ENCODE data around the gene KDM5A. TPM values are rescaled to one million over a fixed set of nuclear protein-coding genes. Genes with fewer than 3 reads are reported as not detected.

Gene KDM5A
- total and polyA plus RNA-seq, 10 of the 15 experiments (the other 5 are each of a cell fraction or from before 2014, with no cell fraction given), result 9.0 to 59.9 (median 27.7) TPM

DNA sequence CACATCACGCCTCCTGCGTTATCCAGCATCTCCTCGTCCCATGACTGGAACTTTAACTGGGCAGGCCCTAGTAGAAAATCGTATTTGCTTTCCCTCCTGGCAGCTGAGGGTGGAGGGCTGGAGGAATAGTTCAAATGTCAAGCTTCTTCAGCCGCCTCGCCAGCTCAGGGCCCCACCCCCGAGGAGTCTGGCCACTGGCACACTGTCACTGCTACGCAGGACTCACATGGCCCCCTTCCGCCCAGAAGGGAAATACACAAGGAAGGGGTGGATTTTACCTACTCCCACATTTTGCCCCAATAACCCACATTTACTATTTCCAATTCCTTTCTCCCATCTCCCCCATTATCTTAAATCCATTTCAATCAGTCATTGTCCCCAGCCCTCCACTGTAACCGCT lies 135.1 kb downstream of the KDM5A start (continued):
- TF ChIP-seq, protein P1, sequence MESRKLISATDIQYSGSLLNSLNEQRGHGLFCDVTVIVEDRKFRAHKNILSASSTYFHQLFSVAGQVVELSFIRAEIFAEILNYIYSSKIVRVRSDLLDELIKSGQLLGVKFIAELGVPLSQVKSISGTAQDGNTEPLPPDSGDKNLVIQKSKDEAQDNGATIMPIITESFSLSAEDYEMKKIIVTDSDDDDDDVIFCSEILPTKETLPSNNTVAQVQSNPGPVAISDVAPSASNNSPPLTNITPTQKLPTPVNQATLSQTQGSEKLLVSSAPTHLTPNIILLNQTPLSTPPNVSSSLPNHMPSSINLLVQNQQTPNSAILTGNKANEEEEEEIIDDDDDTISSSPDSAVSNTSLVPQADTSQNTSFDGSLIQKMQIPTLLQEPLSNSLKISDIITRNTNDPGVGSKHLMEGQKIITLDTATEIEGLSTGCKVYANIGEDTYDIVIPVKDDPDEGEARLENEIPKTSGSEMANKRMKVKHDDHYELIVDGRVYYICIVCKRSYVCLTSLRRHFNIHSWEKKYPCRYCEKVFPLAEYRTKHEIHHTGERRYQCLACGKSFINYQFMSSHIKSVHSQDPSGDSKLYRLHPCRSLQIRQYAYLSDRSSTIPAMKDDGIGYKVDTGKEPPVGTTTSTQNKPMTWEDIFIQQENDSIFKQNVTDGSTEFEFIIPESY (IDR thresholded peaks at IDR 0.05), result no peak
- TF ChIP-seq ESRRA (IDR thresholded peaks at IDR 0.05; ENCODE audit: low read length) (no peak), POLR2A (IDR thresholded peaks at IDR 0.05; ENCODE audit: low read depth, low read length) (no peak), MTA3 (IDR thresholded peaks at IDR 0.05; ENCODE audit: borderline replicate concordance, low read length) (no peak), YBX1 (IDR thresholded peaks at IDR 0.05) (no peak)
- TF ChIP-seq, protein P2, sequence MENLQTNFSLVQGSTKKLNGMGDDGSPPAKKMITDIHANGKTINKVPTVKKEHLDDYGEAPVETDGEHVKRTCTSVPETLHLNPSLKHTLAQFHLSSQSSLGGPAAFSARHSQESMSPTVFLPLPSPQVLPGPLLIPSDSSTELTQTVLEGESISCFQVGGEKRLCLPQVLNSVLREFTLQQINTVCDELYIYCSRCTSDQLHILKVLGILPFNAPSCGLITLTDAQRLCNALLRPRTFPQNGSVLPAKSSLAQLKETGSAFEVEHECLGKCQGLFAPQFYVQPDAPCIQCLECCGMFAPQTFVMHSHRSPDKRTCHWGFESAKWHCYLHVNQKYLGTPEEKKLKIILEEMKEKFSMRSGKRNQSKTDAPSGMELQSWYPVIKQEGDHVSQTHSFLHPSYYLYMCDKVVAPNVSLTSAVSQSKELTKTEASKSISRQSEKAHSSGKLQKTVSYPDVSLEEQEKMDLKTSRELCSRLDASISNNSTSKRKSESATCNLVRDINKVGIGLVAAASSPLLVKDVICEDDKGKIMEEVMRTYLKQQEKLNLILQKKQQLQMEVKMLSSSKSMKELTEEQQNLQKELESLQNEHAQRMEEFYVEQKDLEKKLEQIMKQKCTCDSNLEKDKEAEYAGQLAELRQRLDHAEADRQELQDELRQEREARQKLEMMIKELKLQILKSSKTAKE (IDR thresholded peaks at IDR 0.05; ENCODE audit: low read depth, poor library complexity, severe bottlenecking), result no peak
- TF ChIP-seq, protein P3, sequence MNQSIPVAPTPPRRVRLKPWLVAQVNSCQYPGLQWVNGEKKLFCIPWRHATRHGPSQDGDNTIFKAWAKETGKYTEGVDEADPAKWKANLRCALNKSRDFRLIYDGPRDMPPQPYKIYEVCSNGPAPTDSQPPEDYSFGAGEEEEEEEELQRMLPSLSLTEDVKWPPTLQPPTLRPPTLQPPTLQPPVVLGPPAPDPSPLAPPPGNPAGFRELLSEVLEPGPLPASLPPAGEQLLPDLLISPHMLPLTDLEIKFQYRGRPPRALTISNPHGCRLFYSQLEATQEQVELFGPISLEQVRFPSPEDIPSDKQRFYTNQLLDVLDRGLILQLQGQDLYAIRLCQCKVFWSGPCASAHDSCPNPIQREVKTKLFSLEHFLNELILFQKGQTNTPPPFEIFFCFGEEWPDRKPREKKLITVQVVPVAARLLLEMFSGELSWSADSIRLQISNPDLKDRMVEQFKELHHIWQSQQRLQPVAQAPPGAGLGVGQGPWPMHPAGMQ (IDR thresholded peaks at IDR 0.05; ENCODE audit: borderline replicate concordance), result no peak
